Fibroblast of mammary gland (primary cell): ENCODE data around the gene PROCA1.

Source experiments
- DNase-seq: peaks from one replicate; pipeline ENCODE4 v3.0.0-alpha.2; 2010; ENCODE audit warnings: low read depth
- H3K4me3 ChIP-seq: 2 replicates; pipeline ENCODE4 v1.5.1; 2011; ENCODE audit warnings: low read depth, mild to moderate bottlenecking, low read length, moderate library complexity; ENCODE audit not compliant: control insufficient read depth
- TF ChIP-seq, protein P1 (sequence below): conservative IDR thresholded peaks from 2 replicates; pipeline ENCODE4 v1.5.1; 2011; ENCODE audit warnings: low read depth, low read length, inconsistent platforms; ENCODE audit not compliant: control insufficient read depth, insufficient read depth

The PROCA1 gene

DNA sequence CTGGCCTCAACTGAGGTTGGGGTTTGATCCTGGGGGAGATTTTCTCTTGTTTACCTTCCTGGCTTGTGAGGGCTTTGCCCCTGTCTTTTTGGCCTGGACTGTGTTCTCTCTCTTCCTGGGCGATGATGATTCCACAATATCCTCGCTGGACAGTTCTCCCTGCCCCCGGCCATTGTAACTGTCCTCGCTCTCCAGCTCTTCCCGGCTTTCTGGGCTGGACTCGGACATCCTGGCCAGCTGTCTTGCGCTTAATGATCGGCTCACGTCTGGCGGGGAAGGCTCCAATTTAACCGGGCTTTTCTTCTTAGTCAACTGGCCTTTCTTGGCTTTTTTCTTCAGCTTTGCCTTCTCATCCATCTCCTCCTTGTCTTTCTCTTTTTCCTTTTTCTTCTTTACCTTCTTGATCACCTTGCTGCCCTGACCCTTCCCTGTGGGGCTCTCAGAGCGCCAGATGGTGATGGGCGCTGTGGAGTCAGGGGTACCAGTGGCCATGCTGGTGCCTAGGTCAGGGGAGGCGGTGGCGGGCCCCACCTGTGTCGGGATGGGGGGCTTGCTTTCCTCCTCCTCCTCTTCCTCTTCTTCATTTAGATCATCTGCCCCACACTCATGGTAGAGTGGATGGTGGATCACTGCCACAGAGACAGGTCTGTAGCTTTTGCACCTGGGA, 8.0 kb downstream of the PROCA1 start:
- TF ChIP-seq, protein P1, sequence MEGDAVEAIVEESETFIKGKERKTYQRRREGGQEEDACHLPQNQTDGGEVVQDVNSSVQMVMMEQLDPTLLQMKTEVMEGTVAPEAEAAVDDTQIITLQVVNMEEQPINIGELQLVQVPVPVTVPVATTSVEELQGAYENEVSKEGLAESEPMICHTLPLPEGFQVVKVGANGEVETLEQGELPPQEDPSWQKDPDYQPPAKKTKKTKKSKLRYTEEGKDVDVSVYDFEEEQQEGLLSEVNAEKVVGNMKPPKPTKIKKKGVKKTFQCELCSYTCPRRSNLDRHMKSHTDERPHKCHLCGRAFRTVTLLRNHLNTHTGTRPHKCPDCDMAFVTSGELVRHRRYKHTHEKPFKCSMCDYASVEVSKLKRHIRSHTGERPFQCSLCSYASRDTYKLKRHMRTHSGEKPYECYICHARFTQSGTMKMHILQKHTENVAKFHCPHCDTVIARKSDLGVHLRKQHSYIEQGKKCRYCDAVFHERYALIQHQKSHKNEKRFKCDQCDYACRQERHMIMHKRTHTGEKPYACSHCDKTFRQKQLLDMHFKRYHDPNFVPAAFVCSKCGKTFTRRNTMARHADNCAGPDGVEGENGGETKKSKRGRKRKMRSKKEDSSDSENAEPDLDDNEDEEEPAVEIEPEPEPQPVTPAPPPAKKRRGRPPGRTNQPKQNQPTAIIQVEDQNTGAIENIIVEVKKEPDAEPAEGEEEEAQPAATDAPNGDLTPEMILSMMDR = no peak

DNA sequence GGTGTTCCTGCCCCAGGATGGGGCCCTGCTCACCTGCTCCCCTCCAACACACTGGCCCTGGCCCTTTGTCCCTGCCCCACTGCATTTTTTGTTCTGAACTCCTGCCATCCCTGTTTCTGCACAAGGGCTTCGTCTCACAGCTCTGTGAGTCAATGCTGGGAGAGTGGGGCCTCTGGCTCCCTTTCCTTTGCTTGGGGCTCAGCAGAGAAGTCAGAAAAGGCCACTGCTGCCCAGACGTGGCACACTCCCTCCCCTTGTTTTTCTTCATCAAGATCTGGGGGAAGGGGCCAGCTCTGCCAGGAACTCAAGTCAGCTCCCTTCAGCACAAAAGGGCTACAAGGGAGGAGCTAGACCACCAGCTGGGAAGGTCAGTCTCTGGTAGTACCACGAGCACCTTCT, 8.9 kb downstream of the PROCA1 start:
- no peak overlapping the region for H3K4me3 ChIP-seq
- no peak for DNase-seq
- TF ChIP-seq, protein P1 = no peak

More for the DNA sequence above, 8.0 kb downstream of the PROCA1 start:
- DNase-seq = no peak
- H3K4me3 ChIP-seq = no peak overlapping the region

DNA sequence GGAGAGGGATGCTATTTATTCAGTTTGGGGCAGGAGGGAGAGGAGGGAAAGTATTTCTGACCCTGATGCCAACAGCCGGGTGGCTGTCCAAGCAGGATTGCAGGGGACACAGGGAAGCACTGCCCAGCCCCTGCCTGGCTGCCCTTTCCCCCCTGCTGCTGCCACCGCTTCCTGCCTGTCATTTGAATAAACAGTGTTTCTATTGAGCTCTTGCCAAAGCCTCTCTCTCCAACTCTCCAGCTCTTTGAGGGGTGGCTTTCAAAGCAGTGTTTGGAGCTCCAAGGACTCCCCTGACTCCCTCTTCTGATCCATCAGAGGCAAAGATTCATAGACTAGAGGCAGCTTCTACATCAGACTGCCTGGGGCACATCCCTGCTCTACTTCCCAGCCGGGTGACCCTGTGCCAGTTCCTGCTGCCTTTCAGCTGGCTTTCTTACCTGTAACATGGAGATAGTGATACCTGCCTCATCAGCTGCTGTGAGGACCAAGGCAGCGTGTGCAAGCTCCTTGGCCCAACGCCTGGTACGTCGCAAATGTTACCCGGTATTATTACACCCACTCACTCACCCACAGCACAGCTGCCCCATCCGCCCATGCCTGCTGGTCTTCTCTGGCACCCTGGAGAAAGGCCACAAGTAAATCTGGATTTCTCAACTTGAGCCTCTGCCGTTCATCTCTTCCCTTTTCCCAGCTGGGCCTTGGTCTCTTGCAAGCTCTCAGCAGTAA, 9.5 kb downstream of the PROCA1 start:
- no peak overlapping the region for H3K4me3 ChIP-seq
- TF ChIP-seq, protein P1 = no peak
- no peak for DNase-seq

DNA sequence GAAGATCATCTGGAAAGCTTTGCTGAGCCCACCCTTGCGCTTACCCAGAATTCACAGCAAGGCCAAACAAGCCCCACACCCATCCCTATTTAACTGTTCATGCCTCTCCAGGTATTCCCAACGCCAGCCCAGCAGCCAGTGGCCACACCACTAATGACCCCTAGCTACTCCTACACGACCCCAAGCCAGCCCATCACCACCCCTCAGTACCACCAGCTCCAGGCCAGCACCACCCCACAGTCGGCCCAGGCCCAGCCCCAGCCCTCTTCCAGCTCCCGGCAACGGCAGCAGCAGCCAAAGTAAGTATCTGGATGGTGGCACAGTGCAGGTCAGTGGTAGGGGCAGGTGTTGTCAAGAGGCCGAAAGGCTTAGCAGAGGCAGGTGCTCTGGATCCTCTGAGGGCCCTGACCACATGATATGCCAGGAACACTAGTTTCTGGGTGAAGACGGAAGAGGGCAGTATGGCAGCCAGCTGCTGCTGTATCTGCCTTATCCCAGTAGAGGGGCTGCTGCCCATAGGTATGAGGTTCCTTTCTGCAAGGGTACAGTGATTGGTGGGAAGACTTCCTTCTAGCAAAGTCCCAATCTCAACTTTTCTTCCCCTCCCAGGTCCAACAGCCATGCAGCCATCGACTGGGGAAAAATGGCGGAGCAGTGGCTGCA, 10.7 kb downstream of the PROCA1 start:
- DNase-seq = no peak
- TF ChIP-seq, protein P1 = no peak

DNA sequence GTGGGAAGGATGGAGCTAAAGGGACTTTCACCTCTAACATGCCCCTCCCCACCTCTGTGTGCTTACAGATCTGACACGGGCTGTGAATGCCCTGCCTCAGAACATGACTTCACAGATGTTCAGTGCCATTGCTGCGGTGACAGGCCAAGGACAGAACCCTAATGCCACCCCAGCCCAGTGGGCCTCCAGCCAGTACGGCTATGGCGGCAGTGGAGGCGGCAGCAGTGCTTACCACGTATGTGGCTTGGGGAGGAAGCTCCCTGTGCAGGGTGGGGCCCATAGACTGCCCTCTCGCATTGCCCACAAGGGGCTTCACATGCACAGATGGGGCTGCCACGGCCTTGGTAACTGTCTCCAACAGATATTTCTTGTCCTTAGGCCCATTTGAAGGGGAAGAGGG, 11.4 kb downstream of the PROCA1 start:
- DNase-seq = no peak
- TF ChIP-seq, protein P1 = no peak
- no peak overlapping the region for H3K4me3 ChIP-seq

More for the DNA sequence above, 10.7 kb downstream of the PROCA1 start:
- no peak overlapping the region for H3K4me3 ChIP-seq

DNA sequence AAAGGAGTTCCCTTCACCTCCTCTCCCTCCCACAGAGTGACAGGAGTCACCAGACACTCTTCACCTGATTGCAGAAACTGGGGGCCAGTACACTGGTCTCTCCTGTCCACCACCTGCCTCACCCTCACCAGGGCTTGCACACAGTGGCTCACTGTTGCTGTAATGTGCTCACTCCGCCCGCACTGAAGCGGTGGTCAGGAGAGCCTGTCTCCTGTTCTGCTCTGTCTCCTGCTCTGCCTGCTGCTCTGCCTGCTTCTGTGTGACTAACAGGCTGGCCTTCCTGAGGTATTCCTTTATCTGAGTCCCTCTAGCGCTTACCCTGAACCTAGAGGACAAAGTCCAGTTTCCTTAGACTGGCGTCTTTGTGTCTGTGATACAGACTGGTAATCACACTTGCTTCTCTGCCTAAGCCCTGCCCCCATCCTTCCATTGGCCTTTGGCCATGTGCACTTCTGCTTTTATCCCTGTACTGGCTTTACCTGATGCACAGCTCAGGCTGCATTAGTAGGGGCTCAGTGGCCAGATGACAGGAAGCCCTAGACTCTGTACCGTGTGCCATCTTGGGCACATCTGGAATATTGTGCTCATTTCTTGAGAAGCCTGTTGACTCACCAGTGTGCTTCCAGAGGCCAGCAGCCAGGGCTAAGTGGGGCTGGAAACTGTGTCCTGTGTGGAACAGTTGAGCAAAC, 13.3 kb downstream of the PROCA1 start:
- no peak overlapping the region for H3K4me3 ChIP-seq
- TF ChIP-seq, protein P1 = no peak
- peak; percentile 37 for DNase-seq
